ENCODE results near the gene WDTC1. TPM values are rescaled to one million over a fixed set of nuclear protein-coding genes. Genes with fewer than 3 reads are reported as not detected.

WDTC1 gene
- total and polyA plus RNA-seq, 9 of the 15 experiments (the other 6 are each of a cell fraction or from before 2014, with no cell fraction given), result 0.18 to 32.3 (median 8.8) TPM

- Histone ChIP-seq H2AFZ (ENCODE audit: low read depth, low read length) (peak overlapping the region; percentile 56), H3K9me3 (replicated peaks; ENCODE audit: control insufficient read depth, insufficient read depth, low read depth, low read length) (no peaks in the 10 kb centered on the region), H3K4me2 (ENCODE audit: insufficient read depth, low read length) (no peak overlapping the region), H3K79me2 (ENCODE audit: control insufficient read depth, insufficient read depth, low read length) (peaks cover 11% of the 10 kb centered on the region), H4K20me1 (replicated peaks; ENCODE audit: control insufficient read depth, insufficient read depth, low read length) (no peaks in the 10 kb centered on the region), H3K9ac (ENCODE audit: insufficient read depth in 1 of 2, low read depth in 2 of 2, low read length in 2 of 2) (peak overlapping the region in 1 of 2 experiments; percentile 45; a peak in 1 of 4 replicates), H3K27ac (ENCODE audit: extremely low read depth, low read depth, low read length) (no peak overlapping the region), H3K27me3 (ENCODE audit: control insufficient read depth in 2 of 2, insufficient read depth in 2 of 2, low read length in 2 of 2) (no peaks in the 10 kb centered on the region), H3K9me1 (ENCODE audit: control insufficient read depth, insufficient read depth, low read length) (no peaks in the 10 kb centered on the region), H3K4me3 (no peak overlapping the region), H3K4me1 (replicated peaks in 1 of 2; ENCODE audit: control insufficient read depth in 2 of 2, insufficient read depth in 2 of 2, low read length in 2 of 2) (peaks cover 7 to 8% of the 10 kb centered on the region in 2 experiments), H3K36me3 (ENCODE audit: control insufficient read depth, insufficient read depth, low read length) (peaks cover 2% of the 10 kb centered on the region; the same call in 1 of the 3 replicates)
- ChIA-PET POLR2A (interaction anchor here (0.6 to 1.0 kb wide), 2 partner anchors 16 to 51 kb away, joined by 3 to 4 read pairs; no protein-coding TSS in a partner anchor), CTCF (ENCODE audit: low intra/inter-chr PET ratio) (no interaction called here)
- BruUV-seq (replicated peaks), result no TSS peak
- 28% methylated on average over 4 of the region's 4 CpGs for WGBS (ENCODE audit: insufficient coverage, low coverage, missing lambda C conversion rate)
- FAIRE-seq, result no peak
- TF ChIP-seq ARID2 (IDR thresholded peaks at IDR 0.05) (no peak), XRCC4 (IDR thresholded peaks at IDR 0.05; ENCODE audit: extremely low read depth, insufficient read depth, insufficient read length) (no peak), PRDM10 (IDR thresholded peaks at IDR 0.05; ENCODE audit: partially characterized antibody) (peak; percentile 28), GTF2B (IDR thresholded peaks at IDR 0.05; ENCODE audit: extremely low read depth, insufficient read length) (no peak), SPI1 (IDR thresholded peaks at IDR 0.05; ENCODE audit: borderline replicate concordance, low read depth, low read length) (peak; percentile 49; the same call in 1 of the 2 replicates)
- in situ Hi-C loops (cut with MboI), result no loop called here
- ATAC-seq, result no peak
- no peak for DNase-seq (ENCODE audit: extremely low read depth in 1 of 4, low spot score in 3 of 4)
- intact Hi-C loops (cut with micrococcal nuclease), result no loop called here
Observed at GRCh38 chr1:27318136-27318535, 83.7 kb downstream of the WDTC1 start.

Data from K562 (cell line).